ENCODE measurements around the gene STOX2.

The STOX2 gene

GRCh38 chr4:183889190-183889589, 15.9 kb upstream of the STOX2 start:
- DNase-seq (ENCODE audit: low read depth in 1 of 2, low spot score in 1 of 2) = no peak

- no peak for DNase-seq (ENCODE audit: low read depth in 1 of 2, low spot score in 1 of 2)
These were observed 7.9 kb upstream of the STOX2 start for GRCh38 chr4:183897193-183897592.

- DNase-seq (ENCODE audit: low read depth in 1 of 2, low spot score in 1 of 2) = no peak
These were observed 6.7 kb upstream of the STOX2 start for GRCh38 chr4:183898456-183898855.

GRCh38 chr4:183903021-183903760, 1.9 kb upstream of the STOX2 start:
- no peak for DNase-seq (ENCODE audit: low read depth in 1 of 2, low spot score in 1 of 2)

- no peak for DNase-seq (ENCODE audit: low read depth in 1 of 2, low spot score in 1 of 2)
These were observed 734 bp downstream of the STOX2 start for GRCh38 chr4:183905593-183906488.

- DNase-seq (ENCODE audit: low read depth in 1 of 2, low spot score in 1 of 2) = no peak
These were observed 1.3 kb downstream of the STOX2 start for GRCh38 chr4:183906489-183906738.

GRCh38 chr4:183906739-183907651, 1.9 kb downstream of the STOX2 start:
- no peak for DNase-seq (ENCODE audit: low read depth in 1 of 2, low spot score in 1 of 2)

- DNase-seq (ENCODE audit: low read depth in 1 of 2, low spot score in 1 of 2) = no peak
These were observed 3.0 kb downstream of the STOX2 start for GRCh38 chr4:183907871-183908683.

- DNase-seq (ENCODE audit: low read depth in 1 of 2, low spot score in 1 of 2) = no peak
These were observed 4.1 kb downstream of the STOX2 start for GRCh38 chr4:183909187-183909586.

GRCh38 chr4:183909801-183910200, 4.7 kb downstream of the STOX2 start:
- no peak for DNase-seq (ENCODE audit: low read depth in 1 of 2, low spot score in 1 of 2)

GRCh38 chr4:183912585-183912984, 7.5 kb downstream of the STOX2 start:
- DNase-seq (ENCODE audit: low read depth in 1 of 2, low spot score in 1 of 2) = no peak

- no peak for DNase-seq (ENCODE audit: low read depth in 1 of 2, low spot score in 1 of 2)
These were observed 10.9 kb downstream of the STOX2 start for GRCh38 chr4:183915976-183916375.

- DNase-seq (ENCODE audit: low read depth in 1 of 2, low spot score in 1 of 2) = no peak
These were observed 13.6 kb downstream of the STOX2 start for GRCh38 chr4:183918696-183919095.

- DNase-seq (ENCODE audit: low read depth in 1 of 2, low spot score in 1 of 2) = no peak
These were observed 14.0 kb downstream of the STOX2 start for GRCh38 chr4:183919141-183919540.

- no peak for DNase-seq (ENCODE audit: low read depth in 1 of 2, low spot score in 1 of 2)
These were observed 15.4 kb downstream of the STOX2 start for GRCh38 chr4:183920512-183920911.

- no peak for DNase-seq (ENCODE audit: low read depth in 1 of 2, low spot score in 1 of 2)
These were observed 16.2 kb downstream of the STOX2 start for GRCh38 chr4:183921335-183921734.

- no peak for DNase-seq (ENCODE audit: low read depth in 1 of 2, low spot score in 1 of 2)
These were observed 19.4 kb downstream of the STOX2 start for GRCh38 chr4:183924362-183925044.

GRCh38 chr4:183926950-183927349, 21.8 kb downstream of the STOX2 start:
- no peak for DNase-seq (ENCODE audit: low read depth in 1 of 2, low spot score in 1 of 2)

GRCh38 chr4:183932576-183932975, 27.5 kb downstream of the STOX2 start:
- no peak for DNase-seq (ENCODE audit: low read depth in 1 of 2, low spot score in 1 of 2)

GRCh38 chr4:183934761-183935160, 29.7 kb downstream of the STOX2 start:
- DNase-seq (ENCODE audit: low read depth in 1 of 2, low spot score in 1 of 2) = no peak

All from activated T-helper 1 cell treated with anti-CD3 and anti-CD28 coated beads, Interleukin-2, amount 50 U/mL, for 16 hours (primary cell).